GM18870 (cell line): ENCODE data around the gene OFD1.
"Not testable (repeated sequence)": the region's sequence is repeated elsewhere in the genome, so short reads cannot be mapped to it uniquely, and the experiment has no call there.

Experiments
- ATAC-seq: cut with Tn5 transposase; IDR thresholded peaks from one replicate; pipeline ENCODE4 v1.9.1; 2021; ENCODE audit warnings: moderate library complexity; ENCODE audit not compliant: unreplicated experiment

The OFD1 gene

DNA sequence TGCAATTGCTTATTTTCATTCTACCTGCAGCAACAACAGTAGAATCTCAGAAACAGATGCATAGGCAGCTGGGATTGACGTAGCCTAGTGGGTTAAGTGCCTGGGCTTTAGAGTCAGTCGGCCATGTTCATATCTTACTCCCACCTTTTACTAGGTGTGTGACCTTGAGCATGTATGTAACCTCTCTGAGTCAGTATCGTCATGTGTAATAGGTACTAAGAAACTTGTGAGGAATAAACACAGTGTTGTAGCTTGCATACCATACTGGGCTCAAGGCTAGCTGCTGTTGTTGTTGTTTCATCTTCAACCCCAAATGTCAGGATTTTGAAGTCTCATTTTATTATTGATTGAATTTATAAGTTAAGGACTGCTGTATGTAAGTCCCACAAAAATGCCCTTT lies 31.4 kb upstream of the OFD1 start:
- no peak for ATAC-seq

DNA sequence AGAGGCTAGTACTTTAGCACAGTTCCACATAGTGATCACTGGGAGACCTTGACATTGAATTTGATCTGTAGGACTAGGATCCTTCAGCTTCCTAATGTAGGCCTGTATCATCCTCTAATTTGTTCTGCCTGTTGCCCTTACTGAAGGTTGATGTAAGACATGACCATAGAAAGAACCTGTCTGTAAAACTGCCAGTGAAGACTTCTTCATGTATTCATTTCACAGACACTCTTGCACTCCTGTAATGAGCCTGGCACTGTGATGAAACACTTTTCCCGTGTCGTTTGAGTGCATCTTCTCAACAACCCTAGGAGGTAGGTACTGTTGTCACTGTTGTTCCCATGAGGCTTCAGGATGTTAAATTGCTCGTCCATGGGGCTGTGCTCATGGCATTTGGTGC lies 31.0 kb upstream of the OFD1 start:
- no peak for ATAC-seq

DNA sequence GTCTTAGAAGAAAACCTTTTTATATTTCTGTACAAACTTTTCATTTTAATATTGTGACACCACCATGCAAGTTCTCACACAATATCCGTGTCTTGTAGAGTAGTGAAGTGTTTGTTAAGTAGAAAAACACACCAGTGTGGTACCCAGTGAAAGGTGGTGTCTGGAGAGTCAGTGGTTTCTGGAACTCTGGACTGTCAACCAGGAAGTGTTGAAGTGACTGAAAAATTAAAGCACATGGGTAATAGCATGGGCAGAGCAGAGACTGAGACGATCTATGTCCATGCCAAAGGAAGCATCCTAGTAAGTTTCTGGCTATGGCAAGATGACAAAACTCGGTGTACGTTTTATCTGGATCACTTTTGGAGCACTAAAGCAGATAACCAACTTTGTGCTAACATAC lies 23.4 kb upstream of the OFD1 start:
- no peak for ATAC-seq

DNA sequence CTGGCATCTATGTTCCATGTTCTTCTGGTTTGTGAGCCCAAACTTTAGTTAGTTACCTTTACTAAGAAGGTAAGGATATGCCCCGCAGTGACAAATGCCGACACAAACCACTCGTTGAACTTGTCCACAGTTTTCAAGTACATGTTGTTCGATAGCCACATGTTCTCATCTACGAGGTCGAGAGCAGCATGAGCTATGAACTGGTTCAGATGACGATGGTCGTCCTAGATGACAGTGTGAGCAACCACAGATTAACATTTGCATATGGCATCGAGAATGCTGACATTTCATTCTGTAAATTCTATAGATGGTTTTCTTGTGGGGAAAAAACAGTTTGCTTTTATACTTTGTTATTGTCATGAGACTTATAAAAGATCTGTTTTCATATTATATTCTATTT lies 18.1 kb upstream of the OFD1 start:
- no peak for ATAC-seq

DNA sequence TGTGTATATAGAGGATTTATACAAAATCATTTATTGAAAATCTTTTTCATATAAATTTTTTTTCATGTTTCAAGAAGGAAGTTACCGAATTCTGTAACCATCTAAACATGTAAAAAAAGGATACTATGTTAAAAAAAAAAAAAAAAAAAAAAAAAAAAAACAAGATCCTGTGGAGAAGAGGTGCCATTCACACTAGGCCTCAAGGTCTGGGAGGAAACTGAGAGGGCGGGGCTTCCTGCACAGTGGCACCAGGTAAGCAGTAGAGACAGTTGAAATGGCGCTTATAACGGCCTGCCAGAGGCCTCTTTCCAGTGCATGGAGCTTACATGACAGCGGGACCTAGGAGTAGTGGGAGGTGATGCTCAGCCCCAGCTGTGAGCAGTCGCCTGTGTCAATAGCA lies 17.6 kb upstream of the OFD1 start:
- ATAC-seq = no peak

DNA sequence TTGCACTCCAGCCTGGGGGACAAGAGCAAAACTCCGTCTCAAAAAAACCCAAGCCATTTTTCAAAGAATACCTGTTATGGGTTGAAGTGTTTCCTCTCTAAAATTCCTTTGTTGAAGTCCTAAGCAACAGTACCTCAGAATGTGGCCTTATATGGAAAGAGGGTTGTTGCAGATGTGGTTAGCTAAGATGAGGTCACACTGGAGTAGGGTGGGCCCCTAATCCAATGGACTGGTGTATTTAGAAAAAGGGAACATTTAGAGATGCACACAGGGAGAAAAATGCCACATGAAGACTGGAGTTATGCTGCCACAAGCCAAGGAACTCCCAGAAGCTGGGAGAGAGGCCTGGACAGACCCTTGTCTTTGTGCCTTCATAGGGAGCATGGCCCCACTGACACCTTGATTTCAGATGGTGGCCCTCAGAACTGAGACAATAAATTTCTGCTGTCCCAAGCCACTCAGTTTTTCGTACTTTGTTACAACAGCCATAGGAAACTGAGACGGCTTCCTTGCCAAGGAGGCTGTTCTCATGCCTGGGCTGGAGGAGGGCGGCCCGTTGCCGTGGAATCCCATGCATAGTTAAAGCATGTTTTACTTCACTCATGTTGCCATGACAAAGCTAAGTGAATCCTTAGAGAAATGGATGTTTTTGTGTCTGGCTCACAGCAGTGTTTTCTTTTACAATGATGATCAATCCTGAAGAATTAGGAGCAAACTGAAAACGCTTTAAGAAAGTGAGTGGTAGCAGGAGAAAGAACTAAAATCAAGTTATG lies 16.7 kb upstream of the OFD1 start:
- ATAC-seq = no peak

DNA sequence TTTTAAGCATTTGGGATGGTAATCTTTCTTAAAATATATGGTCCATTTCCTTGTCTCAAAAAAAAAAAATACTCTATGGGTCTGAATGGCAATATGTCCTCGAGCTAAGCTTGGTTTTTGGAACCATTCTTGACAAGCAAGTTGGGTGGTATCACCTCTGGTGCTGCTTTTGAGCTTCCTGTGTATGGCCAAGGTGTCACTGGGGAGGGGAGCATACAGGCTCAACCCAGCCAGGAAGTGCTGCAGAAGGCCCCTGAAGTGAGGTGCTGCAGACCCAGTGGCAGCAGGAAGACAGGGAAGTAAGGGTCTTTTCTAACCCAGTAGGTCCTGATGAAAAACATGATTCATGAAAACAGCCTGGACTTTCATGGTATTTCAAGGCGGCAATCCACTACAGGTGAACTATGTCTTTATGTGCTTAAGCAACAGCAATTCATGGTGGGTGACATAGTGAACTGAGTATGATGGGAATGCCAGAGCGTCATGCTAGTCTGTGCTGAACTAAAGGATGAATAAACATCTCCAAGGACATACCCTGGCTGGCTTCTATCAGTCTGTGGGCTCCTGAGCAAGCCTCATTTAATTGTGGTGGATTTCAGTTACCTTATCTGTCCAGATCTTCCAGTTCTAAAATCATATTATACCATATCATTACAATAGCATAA lies 15.2 kb upstream of the OFD1 start:
- no peak for ATAC-seq

DNA sequence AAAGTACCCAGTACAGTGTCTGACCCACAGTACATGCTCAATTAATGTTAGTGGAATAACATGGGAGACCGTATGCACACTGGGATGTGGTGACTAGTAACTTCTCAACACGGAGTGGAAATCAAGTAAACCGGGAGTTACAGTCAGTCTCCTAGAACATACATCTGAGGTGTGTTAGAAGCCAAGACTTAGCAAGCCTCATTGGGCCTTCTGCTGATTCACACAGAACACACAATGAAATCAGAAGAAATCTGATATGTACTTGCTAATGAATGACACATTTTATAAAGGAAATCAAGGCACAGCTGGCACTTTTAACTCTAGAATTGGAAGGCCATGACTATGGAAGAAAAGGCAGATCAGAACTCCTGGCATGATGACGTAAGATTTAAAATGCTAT lies 13.2 kb upstream of the OFD1 start:
- no peak for ATAC-seq

DNA sequence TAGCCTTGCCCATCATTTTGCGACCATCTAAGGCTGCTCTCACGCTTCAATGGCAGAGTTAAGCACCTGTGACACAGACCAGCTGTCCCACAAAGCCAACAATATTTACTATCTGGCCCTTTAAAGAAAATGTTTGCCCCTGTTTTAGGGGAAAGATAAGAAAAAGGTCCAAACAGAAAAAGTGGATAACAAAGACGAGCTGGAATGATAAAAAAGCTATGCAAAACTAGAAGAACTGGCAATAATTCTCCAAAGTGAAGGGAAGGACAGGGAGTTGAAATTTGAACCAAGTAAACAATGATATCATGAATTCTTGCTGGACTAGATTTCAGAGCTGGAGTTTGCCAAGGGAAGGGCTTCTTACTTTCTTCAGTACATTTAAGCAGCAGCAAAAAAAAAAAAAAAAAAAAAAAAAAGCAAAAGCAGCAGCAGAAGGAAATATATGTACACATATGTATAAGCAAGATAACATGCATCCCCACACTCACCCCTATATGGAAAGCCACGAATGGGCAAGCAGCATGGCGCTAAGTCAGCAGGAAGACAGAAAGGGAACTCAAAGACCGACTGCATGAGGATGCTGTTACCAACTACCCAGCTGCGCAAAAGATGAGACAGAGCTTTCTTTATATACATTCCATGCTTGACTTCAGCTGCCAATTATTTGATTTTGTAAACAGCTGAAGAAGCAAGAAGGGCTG lies 12.6 kb upstream of the OFD1 start:
- no peak for ATAC-seq

DNA sequence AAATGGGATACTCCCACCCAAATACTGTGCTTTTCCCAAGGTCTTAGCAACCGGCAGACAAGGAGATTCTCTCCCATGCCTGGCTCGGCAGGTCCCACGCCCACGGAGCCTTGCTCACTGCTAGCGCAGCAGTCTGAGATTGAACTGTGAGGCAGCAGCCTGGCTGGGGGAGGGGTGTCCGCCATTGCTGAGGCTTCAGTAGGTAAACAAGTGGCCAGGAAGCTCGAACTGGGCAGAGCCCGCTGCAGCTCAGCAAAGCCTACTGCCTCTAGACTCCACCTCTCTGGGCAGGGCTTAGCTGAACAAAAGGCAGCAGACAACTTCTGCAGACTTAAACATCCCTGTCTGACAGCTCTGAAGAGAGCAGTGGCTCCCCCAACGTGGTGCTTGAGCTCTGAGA lies 9.7 kb upstream of the OFD1 start:
- not testable (repeated sequence) for ATAC-seq

DNA sequence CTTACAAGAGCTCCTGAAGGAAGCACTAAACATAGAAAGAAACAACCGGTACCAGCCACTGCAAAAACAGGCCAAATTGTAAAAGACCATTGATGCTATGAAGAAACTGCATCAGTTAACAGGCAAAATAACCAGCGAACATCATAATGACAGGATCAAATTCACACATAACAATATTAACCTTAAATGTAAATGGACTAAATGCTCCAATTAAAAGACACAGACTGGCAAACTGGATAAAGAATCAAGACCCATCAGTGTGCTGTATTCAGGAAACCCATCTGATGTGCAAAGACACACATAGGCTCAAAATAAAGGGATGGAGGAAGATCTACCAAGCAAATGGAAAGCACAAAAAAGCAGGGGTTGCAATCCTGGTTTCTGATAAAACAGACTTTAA lies 8.0 kb upstream of the OFD1 start:
- not testable (repeated sequence) for ATAC-seq

DNA sequence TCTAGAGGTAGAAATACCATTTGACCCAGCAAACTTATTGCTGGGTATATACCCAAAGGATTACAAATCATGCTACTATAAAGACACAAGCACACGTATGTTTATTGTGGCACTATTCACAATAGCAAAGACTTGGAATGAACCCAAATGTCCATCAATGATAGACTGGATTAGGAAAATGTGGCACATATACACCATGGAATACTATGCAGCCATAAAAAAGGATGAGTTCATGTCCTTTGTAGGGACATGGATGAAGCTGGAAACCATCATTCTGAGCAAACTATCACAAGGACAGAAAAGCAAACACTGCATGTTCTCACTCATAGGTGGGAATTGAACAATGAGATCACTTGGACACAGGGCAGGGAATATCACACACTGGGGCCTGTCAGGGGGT lies 4.0 kb upstream of the OFD1 start:
- ATAC-seq = not testable (repeated sequence)

DNA sequence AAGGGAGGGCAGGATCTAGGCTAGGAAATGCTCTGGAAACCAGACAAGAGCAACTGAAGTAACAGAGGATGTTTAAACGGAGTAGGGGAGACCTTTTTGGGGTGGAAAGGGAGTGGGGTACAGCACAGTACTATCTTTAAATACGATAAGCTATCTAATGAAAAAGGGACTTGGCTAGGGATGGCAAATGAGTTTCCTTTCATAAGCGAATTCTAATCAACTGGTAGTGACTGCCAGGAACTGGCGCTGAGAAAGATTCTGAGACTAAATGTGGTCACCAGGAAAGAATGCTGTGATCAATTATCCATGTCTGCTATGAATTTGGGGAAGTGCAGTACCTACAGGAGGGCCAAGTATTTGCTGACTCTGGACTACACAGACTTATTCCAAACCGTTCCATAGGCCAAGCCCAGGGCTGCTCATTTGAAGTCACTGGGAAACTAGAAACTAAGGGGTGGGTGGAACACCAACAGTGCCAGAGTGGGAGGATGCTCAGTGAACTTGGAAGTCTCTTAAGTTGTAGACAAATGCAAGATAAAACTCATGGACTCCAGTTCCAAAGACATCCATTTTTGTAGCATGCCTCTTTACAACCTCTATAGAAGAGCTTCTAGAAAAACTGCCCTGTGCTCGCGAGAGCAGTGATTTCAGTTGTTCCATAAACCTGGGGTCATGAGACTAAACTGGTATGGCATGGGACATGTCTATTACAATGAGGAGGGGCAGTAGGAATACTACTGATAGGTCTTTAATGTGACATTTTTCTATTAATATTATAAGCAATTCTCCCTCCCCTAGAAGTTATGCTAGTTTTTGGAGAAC lies 2.1 kb upstream of the OFD1 start:
- no peak for ATAC-seq

DNA sequence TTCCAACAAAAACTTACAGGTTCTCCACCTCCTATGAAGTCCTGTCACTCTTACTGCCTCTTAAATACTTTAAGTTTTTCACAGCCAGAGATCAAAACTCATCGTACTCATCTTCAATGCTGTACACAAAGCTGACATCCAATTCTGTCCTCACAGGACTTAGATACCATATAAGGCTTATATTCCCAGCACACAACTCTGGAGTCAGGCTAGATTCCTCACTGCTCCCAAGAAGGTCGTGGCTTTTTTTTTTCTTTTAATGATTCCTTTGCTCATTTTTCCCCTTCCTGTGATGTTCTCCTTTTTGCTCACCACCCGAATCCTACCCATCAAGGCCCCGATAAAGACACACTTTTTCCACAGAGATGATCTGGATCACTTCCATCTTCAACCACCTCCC lies 1.0 kb upstream of the OFD1 start:
- ATAC-seq = no peak

DNA sequence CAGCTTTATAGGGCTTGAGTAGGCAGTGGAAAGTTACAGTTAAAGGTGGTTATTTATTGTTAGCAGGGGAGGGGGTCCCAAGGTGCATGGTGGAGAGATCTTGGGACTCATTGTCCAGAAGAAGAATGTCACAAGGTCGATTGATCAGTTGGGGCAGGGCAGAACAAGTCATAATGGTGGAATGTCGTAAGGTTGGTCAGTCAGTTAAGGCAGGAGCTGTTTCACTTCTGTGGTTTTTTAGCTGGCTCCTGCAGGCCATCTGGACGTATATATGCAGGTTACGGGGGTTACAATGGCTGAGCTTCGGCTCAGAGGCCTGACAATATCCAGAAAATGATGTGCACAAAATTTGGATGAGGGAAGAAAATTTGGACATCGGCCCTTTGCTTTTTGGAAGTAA lies 7.1 kb downstream of the OFD1 start:
- no peak for ATAC-seq

DNA sequence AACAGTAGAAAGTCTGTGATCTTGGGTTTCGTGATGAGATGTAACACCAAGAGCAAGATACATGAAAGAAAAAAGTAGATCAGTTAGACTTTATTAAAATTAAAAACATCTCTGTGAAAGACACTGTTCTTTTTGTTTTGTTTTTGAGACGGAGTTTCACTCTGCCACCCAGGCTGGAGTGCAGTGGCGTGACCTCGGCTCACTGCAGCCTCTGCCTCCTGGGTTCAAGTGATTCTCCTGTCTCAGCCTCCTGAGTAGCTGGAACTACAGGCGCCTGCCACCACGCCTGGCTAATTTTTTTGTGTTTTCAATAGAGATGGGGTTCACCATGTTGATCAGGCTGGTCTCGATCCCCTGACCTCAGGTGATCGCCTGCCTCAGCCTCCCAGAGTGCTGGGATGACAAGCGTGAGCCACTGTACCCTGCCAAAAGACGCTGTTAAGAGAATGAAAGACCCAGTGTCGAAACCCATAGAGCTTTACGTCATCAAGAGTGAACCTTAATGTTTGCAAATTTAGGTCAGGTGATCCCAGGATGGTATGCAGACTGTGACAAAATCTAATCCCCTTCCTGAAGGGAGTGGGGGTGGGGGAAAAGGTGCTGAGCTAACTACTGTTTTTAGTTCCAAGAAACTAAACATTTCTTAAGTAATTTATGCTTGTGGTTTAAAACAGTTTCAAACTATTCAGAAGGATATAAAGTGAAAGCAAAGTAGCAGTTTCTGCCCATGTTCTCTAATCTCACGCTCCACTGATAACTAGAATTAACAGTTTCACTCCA lies 8.0 kb downstream of the OFD1 start:
- peak; percentile 89 for ATAC-seq

DNA sequence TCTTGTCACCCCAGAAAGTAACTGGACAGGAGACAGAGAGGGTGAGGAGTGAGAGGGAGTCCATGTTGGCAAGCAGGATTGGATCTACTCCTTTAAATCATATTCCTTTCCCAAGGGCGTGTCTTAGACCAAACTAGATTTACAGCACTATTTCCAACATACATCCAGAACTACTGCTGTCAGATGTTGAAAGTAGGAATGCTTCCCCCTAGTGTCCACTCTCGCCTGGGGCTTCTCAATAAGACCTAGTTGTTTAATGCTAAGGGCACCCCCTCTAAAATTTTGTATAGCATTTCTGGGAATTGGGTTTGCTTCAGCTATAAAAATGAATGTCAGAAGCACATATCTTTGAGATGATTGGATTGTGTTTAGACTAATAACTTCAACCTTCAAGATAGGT lies 13.3 kb downstream of the OFD1 start:
- ATAC-seq = no peak

DNA sequence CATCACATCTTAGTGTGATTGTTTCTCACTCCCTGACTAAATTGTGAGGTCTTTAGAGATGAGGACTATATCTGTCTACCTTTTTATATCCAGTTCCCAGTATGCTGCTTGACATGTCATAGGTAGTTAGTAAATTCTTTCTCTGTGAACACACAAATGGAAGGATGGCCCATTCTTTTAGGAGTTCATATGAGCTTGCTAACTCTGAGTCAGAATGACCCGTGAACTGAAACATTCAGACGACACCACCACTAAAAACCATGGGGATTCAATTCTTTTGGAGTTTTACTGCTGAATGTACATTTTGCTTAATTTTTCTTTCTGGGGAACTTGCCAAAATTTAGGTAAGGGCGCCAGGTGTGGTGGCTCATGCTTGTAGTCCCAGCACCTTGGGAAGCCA lies 13.9 kb downstream of the OFD1 start:
- no peak for ATAC-seq

DNA sequence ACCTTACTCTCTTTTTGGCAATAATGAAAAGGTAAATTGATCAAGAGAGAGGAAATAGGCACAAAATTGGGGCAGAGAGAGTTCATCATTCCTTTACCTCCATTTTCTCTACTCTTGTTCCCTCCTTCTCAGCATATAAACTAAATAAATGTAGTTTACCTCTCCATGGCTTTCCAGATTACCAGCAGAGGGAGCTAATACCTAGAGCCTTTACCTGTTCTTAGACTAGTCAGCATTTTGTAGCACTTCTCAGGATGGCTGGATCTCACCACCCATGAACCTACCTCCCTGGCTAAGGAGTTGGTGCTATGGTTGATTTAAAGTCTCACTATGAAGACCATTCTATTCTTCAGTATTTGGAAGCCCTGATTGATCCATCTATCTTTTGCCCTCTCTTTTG lies 15.7 kb downstream of the OFD1 start:
- peak; percentile 30 for ATAC-seq

DNA sequence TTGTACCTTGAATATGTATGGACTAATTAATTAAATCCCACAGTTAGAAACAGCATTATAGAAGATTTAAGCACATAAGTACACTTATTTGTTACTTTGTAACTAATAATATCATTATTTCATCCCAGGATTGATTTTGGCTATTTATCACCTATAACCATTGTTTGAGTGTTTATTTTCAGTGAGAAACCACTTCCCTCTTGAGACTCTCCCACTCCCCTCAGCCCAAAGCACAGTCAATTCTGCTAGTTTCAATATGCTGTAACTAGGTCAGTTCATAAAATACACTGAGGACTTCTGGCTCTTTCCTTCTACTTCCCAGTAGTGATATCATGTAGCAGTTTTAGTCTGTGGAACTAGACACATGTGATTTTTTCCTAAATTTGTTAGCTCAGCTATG lies 16.3 kb downstream of the OFD1 start:
- peak; percentile 52 for ATAC-seq

DNA sequence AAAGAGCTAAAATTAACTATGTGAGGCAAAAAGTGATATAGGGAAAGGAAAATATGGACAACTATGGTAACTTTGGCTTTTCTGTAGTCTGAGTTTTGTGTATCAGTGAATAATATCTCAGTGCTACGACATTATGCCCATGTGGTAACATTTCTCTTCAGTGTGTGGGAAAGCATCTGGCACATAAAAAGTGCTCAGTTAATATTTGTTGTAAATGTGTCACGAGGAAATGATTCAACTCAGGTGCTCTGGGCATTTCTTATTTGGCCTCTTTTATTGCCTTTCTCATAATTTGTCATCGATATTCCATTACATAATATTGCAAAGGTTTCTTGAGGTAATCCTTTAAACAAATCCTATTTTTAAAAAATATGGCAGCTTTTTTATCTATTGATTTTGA lies 17.6 kb downstream of the OFD1 start:
- ATAC-seq = no peak
